ENCODE measurements around the gene LINC00632.
"Not testable (repeated sequence)": the region's sequence is repeated elsewhere in the genome, so short reads cannot be mapped to it uniquely, and the experiment has no call there.

Gene LINC00632

DNA sequence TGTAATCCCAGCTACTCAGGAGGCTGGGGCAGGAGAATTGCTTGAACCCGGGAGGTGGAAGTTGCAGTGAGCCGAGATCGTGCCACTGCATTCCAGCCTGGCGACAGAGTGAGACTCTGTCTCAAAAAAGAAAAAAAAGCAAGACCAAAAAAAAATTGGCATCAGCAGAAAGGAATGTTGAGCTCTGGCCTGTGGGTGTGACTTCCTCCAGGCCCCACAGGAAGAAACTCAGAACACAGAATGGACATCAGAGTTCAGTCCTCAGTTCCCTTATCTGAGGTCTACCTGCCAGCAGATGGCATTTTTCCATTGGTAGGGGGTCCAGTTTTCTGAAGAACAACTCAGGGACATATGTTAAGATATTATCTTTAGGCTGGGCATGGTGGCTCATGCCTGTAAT lies 18.0 kb upstream of the LINC00632 start:
- not testable (repeated sequence) for H2AK5ac ChIP-seq (ENCODE audit: low read length)
- WGBS (ENCODE audit: extremely low coverage, insufficient coverage, low lambda C conversion rate) = no CpG with 5 or more reads among the region's 4 CpGs

DNA sequence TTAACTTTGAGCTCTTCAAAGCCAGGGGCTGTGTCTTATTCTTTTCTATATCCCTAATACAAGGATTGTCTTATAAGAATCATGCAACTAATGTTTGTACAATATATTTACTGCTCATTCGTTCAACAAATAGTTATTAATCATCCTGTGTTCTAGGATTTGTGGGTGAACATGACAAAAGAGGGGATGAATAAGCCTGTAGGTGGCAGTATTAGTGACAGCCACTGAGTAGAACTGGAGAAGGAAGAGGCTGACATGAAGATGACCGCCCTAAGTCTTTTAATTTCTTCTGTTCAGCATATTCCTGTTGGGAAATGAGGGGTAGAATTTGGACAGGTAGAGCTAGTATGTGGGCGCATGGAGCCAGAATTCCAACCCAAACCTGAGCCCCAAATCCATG lies 11.9 kb upstream of the LINC00632 start:
- H2AK5ac ChIP-seq (ENCODE audit: low read length) = no peak overlapping the region
- no peaks in the 10 kb centered on the region for H3K27me3 ChIP-seq (ENCODE audit: insufficient read depth, low read length, poor library complexity)
- H2BK15ac ChIP-seq (replicated peaks; ENCODE audit: low read depth) = no peak overlapping the region
- peak; percentile 13 for DNase-seq
- no peak overlapping the region for H3K4me3 ChIP-seq (ENCODE audit: low read length)
- no peak overlapping the region for H3K4me2 ChIP-seq (ENCODE audit: low read length)
- H4K8ac ChIP-seq (ENCODE audit: low read depth, low read length) = no peak overlapping the region
- WGBS (ENCODE audit: extremely low coverage, insufficient coverage, low lambda C conversion rate) = no CpG with 5 or more reads among the region's 3 CpGs
- no peak overlapping the region for H4K5ac ChIP-seq (ENCODE audit: low read length)
- H3K79me1 ChIP-seq (ENCODE audit: low read length) = no peaks in the 10 kb centered on the region
- H2BK120ac ChIP-seq (ENCODE audit: low read depth, low read length) = no peak overlapping the region
- H3K79me2 ChIP-seq (ENCODE audit: control insufficient read depth, insufficient read depth, low read length) = no peaks in the 10 kb centered on the region
- no peak overlapping the region for H3K23ac ChIP-seq (ENCODE audit: low read length)
- H3K4me1 ChIP-seq (ENCODE audit: control insufficient read depth, low read depth, low read length) = no peaks in the 10 kb centered on the region
- H3K36me3 ChIP-seq (ENCODE audit: control insufficient read depth, insufficient read depth, low read length) = no peaks in the 10 kb centered on the region
- H3K4ac ChIP-seq (ENCODE audit: low read depth, low read length) = no peak overlapping the region
- no peak overlapping the region for H3K9ac ChIP-seq (ENCODE audit: low read length)
- no peak overlapping the region for H3K18ac ChIP-seq (ENCODE audit: low read length)
- no peak overlapping the region for H3K27ac ChIP-seq (ENCODE audit: low read depth, low read length)
- H3K56ac ChIP-seq (ENCODE audit: low read length) = no peak overlapping the region
- no peak overlapping the region for H2BK5ac ChIP-seq (ENCODE audit: low read length)

More for the DNA sequence above, 18.0 kb upstream of the LINC00632 start:
- H3K36me3 ChIP-seq (ENCODE audit: control insufficient read depth, insufficient read depth, low read length); H2BK15ac ChIP-seq (replicated peaks; ENCODE audit: low read depth); H3K56ac ChIP-seq (ENCODE audit: low read length); H3K4me3 ChIP-seq (ENCODE audit: low read length); H3K4me1 ChIP-seq (ENCODE audit: control insufficient read depth, low read depth, low read length); H3K23ac ChIP-seq (ENCODE audit: low read length); H3K4me2 ChIP-seq (ENCODE audit: low read length); H3K4ac ChIP-seq (ENCODE audit: low read depth, low read length); H3K27me3 ChIP-seq (ENCODE audit: insufficient read depth, low read length, poor library complexity); H2BK5ac ChIP-seq (ENCODE audit: low read length); H4K5ac ChIP-seq (ENCODE audit: low read length); H3K9ac ChIP-seq (ENCODE audit: low read length); H2BK120ac ChIP-seq (ENCODE audit: low read depth, low read length); H4K8ac ChIP-seq (ENCODE audit: low read depth, low read length); H3K79me1 ChIP-seq (ENCODE audit: low read length); H3K27ac ChIP-seq (ENCODE audit: low read depth, low read length); H3K79me2 ChIP-seq (ENCODE audit: control insufficient read depth, insufficient read depth, low read length); H3K18ac ChIP-seq (ENCODE audit: low read length): not testable (repeated sequence)
- peak; percentile 57 for DNase-seq

DNA sequence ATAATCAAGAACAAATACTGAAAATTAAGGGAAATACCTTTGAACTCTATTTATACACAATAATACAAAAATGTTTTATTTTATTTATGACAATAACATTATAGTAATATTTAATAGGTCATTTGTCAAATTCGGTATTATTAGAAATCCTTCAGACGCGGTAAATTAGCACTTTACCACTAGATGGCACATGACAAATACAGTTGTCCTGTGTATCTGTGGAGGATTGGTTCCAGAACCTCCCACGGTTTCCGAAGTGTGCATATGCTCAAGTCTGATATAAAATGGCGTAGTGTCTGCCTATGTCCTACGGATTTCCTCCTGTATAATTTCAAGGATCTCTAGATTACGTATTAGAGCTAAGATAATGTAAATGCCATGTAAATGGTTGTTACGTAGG lies 8.1 kb upstream of the LINC00632 start:
- no peak overlapping the region for H3K4me3 ChIP-seq (ENCODE audit: low read length)
- H3K9ac ChIP-seq (ENCODE audit: low read length) = no peak overlapping the region
- H3K4ac ChIP-seq (ENCODE audit: low read depth, low read length) = no peak overlapping the region
- no peak overlapping the region for H3K56ac ChIP-seq (ENCODE audit: low read length)
- H3K36me3 ChIP-seq (ENCODE audit: control insufficient read depth, insufficient read depth, low read length) = no peaks in the 10 kb centered on the region
- no peaks in the 10 kb centered on the region for H3K4me1 ChIP-seq (ENCODE audit: control insufficient read depth, low read depth, low read length)
- no peak overlapping the region for H2BK5ac ChIP-seq (ENCODE audit: low read length)
- DNase-seq = no peak
- H2BK120ac ChIP-seq (ENCODE audit: low read depth, low read length) = no peak overlapping the region
- H4K8ac ChIP-seq (ENCODE audit: low read depth, low read length) = no peak overlapping the region
- H4K5ac ChIP-seq (ENCODE audit: low read length) = no peak overlapping the region
- H3K79me2 ChIP-seq (ENCODE audit: control insufficient read depth, insufficient read depth, low read length) = no peaks in the 10 kb centered on the region
- no peaks in the 10 kb centered on the region for H3K27me3 ChIP-seq (ENCODE audit: insufficient read depth, low read length, poor library complexity)
- no peaks in the 10 kb centered on the region for H3K79me1 ChIP-seq (ENCODE audit: low read length)
- H3K18ac ChIP-seq (ENCODE audit: low read length) = no peak overlapping the region
- H3K4me2 ChIP-seq (ENCODE audit: low read length) = no peak overlapping the region
- no peak overlapping the region for H3K23ac ChIP-seq (ENCODE audit: low read length)
- no peak overlapping the region for H3K27ac ChIP-seq (ENCODE audit: low read depth, low read length)
- no CpG with 5 or more reads among the region's 9 CpGs for WGBS (ENCODE audit: extremely low coverage, insufficient coverage, low lambda C conversion rate)
- H2BK15ac ChIP-seq (replicated peaks; ENCODE audit: low read depth) = no peak overlapping the region
- H2AK5ac ChIP-seq (ENCODE audit: low read length) = no peak overlapping the region

DNA sequence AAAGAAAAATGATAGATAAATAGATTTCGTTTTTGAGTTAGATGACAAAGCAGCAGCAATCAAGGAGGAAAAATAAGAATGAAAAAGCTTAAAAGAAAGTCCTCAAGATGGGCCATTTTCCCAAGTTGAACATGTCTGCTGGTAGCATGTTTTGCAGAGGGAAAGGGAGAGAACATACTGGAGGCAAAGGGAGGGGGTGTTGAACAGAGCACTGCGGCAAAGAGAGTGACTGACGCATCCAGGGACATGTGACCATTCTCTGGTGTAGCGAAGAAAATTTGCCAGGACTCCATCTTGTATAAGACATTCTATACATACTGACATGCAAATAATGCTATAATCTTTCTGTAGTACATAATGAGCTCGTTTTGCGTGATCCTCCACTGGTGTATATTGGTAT lies 1.2 kb downstream of the LINC00632 start:
- Histone ChIP-seq H3K23ac (ENCODE audit: low read length) (no peak overlapping the region), H3K79me2 (ENCODE audit: control insufficient read depth, insufficient read depth, low read length) (no peaks in the 10 kb centered on the region), H3K9ac (ENCODE audit: low read length) (no peak overlapping the region), H4K5ac (ENCODE audit: low read length) (no peak overlapping the region), H2BK120ac (ENCODE audit: low read depth, low read length) (no peak overlapping the region), H3K4ac (ENCODE audit: low read depth, low read length) (no peak overlapping the region), H3K56ac (ENCODE audit: low read length) (no peak overlapping the region), H3K4me1 (ENCODE audit: control insufficient read depth, low read depth, low read length) (no peaks in the 10 kb centered on the region), H3K4me2 (ENCODE audit: low read length) (no peak overlapping the region), H2BK15ac (replicated peaks; ENCODE audit: low read depth) (no peak overlapping the region), H3K36me3 (ENCODE audit: control insufficient read depth, insufficient read depth, low read length) (no peaks in the 10 kb centered on the region), H3K4me3 (ENCODE audit: low read length) (no peak overlapping the region), H4K8ac (ENCODE audit: low read depth, low read length) (no peak overlapping the region), H2BK5ac (ENCODE audit: low read length) (no peak overlapping the region), H2AK5ac (ENCODE audit: low read length) (no peak overlapping the region), H3K18ac (ENCODE audit: low read length) (no peak overlapping the region), H3K79me1 (ENCODE audit: low read length) (no peaks in the 10 kb centered on the region), H3K27ac (ENCODE audit: low read depth, low read length) (no peak overlapping the region), H3K27me3 (ENCODE audit: insufficient read depth, low read length, poor library complexity) (no peaks in the 10 kb centered on the region)
- no peak for DNase-seq
- no CpG with 5 or more reads among the region's 6 CpGs for WGBS (ENCODE audit: extremely low coverage, insufficient coverage, low lambda C conversion rate)

DNA sequence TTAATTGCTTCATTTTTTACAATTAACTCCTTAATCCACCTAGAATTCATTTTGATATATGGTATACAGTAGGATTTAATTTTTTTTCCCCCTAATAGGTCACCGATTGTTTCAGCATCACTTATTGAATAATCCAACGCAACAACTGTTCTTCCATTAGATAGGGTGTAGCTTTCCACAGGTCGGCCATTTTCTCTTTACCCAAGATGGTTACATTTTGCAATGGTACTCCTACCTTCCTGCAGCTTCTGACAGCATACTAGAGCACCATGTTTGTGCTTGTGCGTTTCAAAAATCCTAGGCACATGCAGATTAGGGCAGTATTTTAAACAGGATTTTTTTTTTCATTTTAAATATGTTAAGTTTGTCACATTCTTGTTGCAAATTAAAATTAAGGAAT lies 2.3 kb downstream of the LINC00632 start:
- Histone ChIP-seq H3K4me1 (ENCODE audit: control insufficient read depth, low read depth, low read length) (no peaks in the 10 kb centered on the region), H2BK15ac (replicated peaks; ENCODE audit: low read depth) (no peak overlapping the region), H2AK5ac (ENCODE audit: low read length) (no peak overlapping the region), H3K4me3 (ENCODE audit: low read length) (no peak overlapping the region), H4K8ac (ENCODE audit: low read depth, low read length) (no peak overlapping the region), H3K18ac (ENCODE audit: low read length) (no peak overlapping the region), H3K79me2 (ENCODE audit: control insufficient read depth, insufficient read depth, low read length) (no peaks in the 10 kb centered on the region), H2BK5ac (ENCODE audit: low read length) (no peak overlapping the region), H3K27ac (ENCODE audit: low read depth, low read length) (no peak overlapping the region), H3K4ac (ENCODE audit: low read depth, low read length) (no peak overlapping the region), H2BK120ac (ENCODE audit: low read depth, low read length) (no peak overlapping the region), H3K36me3 (ENCODE audit: control insufficient read depth, insufficient read depth, low read length) (no peaks in the 10 kb centered on the region), H3K4me2 (ENCODE audit: low read length) (no peak overlapping the region), H4K5ac (ENCODE audit: low read length) (no peak overlapping the region), H3K23ac (ENCODE audit: low read length) (no peak overlapping the region), H3K27me3 (ENCODE audit: insufficient read depth, low read length, poor library complexity) (no peaks in the 10 kb centered on the region), H3K56ac (ENCODE audit: low read length) (no peak overlapping the region), H3K9ac (ENCODE audit: low read length) (no peak overlapping the region), H3K79me1 (ENCODE audit: low read length) (no peaks in the 10 kb centered on the region)
- no CpG with 5 or more reads among the region's 4 CpGs for WGBS (ENCODE audit: extremely low coverage, insufficient coverage, low lambda C conversion rate)
- no peak for DNase-seq

DNA sequence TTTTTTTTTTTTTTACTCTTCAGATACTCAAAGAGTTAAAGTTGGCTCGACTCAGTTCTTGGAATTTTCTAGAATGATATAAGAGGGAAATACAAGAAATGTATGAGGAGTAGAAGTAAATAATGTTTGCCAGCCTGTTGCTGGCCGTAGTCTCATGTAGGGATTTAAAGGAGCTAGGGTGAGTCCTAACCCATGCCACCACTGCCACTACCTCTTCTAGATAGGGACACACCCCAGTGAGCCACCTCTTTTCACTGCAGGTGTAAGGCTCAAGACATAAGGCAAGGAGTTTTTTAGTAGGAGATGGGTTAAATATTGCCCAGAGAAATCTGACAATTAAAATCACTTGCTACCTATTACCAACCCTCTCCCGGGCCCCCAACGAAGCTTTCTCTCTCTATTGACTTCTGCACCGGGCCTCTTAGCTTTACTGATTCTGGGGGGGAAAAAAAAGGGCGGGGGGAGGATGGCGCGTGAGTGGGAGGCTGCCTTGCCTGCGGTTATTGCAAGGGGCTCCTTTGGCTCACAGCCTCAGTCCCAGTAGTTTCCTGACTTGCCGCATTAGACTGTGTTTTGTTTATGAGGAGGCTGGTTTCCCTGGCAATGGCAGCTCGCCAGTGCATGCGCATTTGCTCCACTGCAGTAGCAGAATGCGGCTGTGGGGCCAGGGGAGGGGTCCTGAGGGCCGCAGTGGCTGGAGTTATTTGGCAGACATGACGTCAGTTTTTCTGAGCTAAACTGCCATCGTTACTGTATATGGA lies 3.0 kb downstream of the LINC00632 start:
- no peak overlapping the region for H3K9ac ChIP-seq (ENCODE audit: low read length)
- H3K23ac ChIP-seq (ENCODE audit: low read length) = no peak overlapping the region
- no peak overlapping the region for H4K5ac ChIP-seq (ENCODE audit: low read length)
- H3K4me1 ChIP-seq (ENCODE audit: control insufficient read depth, low read depth, low read length) = no peaks in the 10 kb centered on the region
- H2BK120ac ChIP-seq (ENCODE audit: low read depth, low read length) = no peak overlapping the region
- no peak overlapping the region for H3K4me2 ChIP-seq (ENCODE audit: low read length)
- no peak overlapping the region for H3K56ac ChIP-seq (ENCODE audit: low read length)
- no peaks in the 10 kb centered on the region for H3K27me3 ChIP-seq (ENCODE audit: insufficient read depth, low read length, poor library complexity)
- no peak overlapping the region for H3K4me3 ChIP-seq (ENCODE audit: low read length)
- no peak overlapping the region for H2AK5ac ChIP-seq (ENCODE audit: low read length)
- H3K4ac ChIP-seq (ENCODE audit: low read depth, low read length) = no peak overlapping the region
- peak; percentile 94 for DNase-seq
- no peak overlapping the region for H2BK15ac ChIP-seq (replicated peaks; ENCODE audit: low read depth)
- H3K79me1 ChIP-seq (ENCODE audit: low read length) = no peaks in the 10 kb centered on the region
- no peak overlapping the region for H3K18ac ChIP-seq (ENCODE audit: low read length)
- H2BK5ac ChIP-seq (ENCODE audit: low read length) = no peak overlapping the region
- H3K36me3 ChIP-seq (ENCODE audit: control insufficient read depth, insufficient read depth, low read length) = no peaks in the 10 kb centered on the region
- WGBS (ENCODE audit: extremely low coverage, insufficient coverage, low lambda C conversion rate) = no CpG with 5 or more reads among the region's 16 CpGs
- no peaks in the 10 kb centered on the region for H3K79me2 ChIP-seq (ENCODE audit: control insufficient read depth, insufficient read depth, low read length)
- H4K8ac ChIP-seq (ENCODE audit: low read depth, low read length) = no peak overlapping the region
- H3K27ac ChIP-seq (ENCODE audit: low read depth, low read length) = no peak overlapping the region

Data from mesendoderm (in vitro differentiated cells).